Stimulated activated CD4-positive, alpha-beta T cell treated with anti-CD3 and anti-CD28 coated beads, Interleukin-1b, Interleukin-23, amount 100 ng/mL, for 1 hour (primary cell): ENCODE results near the gene TP53.
A peak's percentile ranks its signal among the peaks of the same experiment; 100 is the strongest.

Experiments
- DNase-seq, 2 donors: peaks; one replicate each; pipeline ENCODE4 v3.0.0-alpha.2; 2020; ENCODE audit warnings: low read depth in 2 of 2

The TP53 gene

GRCh38 chr17:7706631-7707354 lies 19.5 kb upstream of the TP53 start:
- no peak for DNase-seq

- no peak for DNase-seq
These were observed 18.3 kb upstream of the TP53 start for GRCh38 chr17:7705269-7706255.

DNA sequence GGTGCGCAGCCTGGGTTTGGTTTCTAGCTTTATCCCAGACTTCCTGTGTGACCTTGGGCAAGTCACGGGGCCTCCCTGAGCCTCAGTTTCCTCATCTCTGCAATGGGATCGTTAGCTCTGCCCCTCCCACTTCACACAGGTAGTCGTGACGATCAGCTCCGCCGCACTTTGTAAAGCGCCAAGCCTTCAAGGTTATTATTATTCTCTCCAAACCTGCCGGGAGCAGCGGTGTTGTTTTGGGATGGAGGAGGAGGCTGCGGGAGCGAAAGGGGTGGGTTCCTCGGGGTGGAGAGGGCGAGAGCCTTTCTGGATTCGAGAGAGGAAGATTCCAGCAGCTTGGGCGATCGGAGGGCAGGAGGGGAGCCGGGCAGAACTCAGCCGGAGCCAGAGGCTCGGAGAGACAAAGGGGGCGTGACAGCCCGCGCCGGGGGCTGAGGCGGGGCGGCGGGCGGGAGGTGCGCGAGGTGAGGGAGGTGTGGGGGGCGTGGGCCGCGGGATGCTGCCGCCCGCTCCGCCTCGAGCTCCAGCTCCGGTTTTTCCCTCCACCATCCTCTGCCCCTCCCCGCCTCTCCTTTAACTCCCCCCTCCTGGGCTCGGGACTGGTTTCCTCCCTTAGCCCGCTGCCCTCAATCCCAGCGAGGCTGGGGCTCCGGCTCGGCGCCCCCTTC lies 17.4 kb upstream of the TP53 start, which contains the start of gene EFNB3:
Gene EFNB3, plus strand, starts transcription at position 602 of the 668 bp plus-strand sequence. CDS start 397 bp downstream, outside the sequence.
- DNase-seq, result no peak

DNA sequence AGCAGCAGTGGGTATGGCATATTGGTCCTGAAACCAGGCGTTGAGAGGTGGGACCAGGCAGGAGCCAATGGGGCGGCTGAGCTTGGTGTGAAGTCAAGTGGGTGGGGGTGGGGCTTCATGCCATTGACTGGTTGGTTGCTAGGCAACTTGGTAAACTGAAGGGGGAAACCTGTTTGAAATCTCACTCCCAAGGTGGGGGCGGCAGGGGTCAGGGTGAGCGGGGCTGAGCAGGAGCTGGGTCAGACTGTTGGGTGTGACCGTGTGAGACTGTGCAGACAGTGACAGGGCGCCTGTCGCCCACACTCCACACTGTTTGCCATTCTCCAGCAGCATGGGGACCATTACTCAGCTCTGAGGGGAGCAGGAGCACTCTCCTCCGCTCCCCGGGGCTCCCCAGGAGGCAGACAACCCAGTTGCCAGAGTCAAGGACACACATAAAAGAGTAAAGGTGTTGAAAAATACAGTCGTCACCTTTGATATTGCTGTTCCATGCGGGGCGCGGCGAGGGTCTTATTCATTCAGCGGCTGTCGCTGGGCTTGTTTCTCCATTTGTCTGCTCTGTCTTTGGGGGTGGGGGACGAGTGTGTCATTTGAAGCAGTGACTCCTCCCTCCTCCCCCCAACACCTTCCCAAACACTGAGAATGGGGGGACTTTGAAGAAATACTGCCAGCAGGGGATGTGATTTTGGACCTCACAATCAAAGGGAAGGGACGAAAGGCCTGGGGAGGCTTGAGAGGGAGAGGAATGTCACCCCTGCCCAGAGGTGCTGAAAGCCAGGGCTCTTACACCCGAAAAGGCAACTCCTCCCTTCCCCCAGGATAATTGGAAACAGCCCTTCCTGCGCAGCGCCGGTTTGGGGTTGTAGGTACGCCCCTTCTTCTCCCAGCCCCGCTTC lies 16.5 kb upstream of the TP53 start:
- DNase-seq, result no peak

GRCh38 chr17:7702776-7703175 lies 15.5 kb upstream of the TP53 start:
- DNase-seq, result no peak

DNA sequence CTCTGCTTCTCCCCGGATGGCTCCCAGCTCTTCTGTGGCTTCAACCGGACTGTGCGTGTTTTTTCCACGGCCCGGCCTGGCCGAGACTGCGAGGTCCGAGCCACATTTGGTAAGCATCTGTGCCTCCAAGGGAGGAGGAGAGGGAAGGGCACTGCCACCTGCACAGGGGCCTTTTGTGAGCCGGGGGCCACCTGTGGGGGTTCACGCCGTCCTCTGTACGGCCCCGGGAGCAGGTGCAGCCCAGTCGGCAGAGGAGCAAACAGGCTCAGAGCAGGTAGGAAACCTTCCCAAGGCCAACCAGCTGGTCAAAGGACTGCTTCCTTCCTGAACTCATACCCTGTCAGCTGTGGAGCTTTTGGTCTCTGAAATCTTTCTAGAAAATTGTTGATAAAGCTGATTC lies 14.4 kb upstream of the TP53 start:
- no peak for DNase-seq

DNA sequence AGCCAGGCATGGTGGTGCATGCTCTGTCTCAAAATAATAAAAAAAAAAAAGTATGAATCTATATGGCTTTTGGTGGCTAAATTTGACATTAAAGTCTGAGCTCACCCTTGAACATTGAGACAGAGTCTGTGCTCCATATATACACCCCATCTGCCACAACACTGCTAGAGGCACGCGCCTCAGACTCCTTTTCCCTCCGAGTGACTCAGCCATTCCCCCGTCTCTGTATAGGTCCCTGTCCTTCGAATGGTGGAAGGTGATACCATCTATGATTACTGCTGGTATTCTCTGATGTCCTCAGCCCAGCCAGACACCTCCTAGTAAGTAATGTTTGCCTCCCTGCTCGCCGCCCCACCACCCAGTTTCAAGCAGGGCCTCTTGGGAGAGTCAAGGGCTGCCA lies 13.2 kb upstream of the TP53 start:
- DNase-seq, result no peak

DNA sequence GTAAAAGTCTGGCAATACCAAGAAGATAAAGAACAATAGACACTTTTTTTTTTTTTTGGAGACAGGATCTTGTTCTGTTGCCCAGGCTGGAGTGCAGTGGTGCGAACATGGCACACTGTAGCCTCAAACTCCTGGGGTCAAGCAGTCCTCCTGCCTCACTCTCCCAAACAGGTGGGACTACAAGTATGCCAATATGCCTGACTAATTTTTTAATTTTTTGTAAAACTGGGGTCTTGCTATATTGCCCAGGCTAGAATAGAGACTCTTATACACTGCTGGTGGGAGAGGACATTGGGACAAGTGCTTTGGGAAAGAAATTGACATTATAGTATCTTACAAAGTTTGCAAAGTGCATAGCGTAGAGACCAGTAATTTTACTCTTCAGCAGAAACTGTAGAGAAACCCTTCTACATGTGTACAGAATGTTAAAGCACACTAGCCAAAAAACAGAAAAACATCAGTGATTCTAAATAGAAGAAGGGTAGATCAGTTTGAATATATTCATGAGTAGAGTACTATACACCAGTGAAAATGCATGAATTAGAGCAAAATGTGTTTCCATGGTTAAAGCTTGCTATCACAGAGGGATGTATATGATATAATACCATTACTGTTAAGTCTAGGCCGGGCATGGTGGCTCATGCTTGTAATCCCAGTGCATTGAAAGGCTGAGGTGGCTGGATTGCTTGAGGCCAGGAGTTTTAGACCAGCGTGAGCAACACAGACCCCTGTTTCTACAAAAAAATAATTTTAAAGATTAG lies 10.7 kb upstream of the TP53 start:
- DNase-seq, result no peak

DNA sequence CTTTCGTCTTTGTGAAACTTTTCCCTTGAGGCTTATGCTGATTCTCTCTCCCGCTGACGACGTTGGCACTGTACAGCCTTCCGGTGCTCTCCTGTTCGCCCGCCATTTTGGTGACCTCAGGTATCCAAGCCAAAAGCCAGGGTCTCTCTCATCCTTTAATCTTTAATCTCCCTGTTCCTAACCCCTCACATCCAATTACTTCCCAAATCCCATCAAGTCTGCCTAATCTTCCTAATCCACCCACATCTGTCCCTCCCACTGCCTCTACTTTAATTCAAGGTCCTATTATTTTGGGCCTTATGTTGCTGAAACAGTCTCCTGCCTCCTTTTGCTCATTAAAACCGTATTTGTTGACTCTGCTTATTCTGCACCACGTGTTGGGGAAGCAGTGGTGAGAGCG lies 8.3 kb upstream of the TP53 start:
- no peak for DNase-seq

DNA sequence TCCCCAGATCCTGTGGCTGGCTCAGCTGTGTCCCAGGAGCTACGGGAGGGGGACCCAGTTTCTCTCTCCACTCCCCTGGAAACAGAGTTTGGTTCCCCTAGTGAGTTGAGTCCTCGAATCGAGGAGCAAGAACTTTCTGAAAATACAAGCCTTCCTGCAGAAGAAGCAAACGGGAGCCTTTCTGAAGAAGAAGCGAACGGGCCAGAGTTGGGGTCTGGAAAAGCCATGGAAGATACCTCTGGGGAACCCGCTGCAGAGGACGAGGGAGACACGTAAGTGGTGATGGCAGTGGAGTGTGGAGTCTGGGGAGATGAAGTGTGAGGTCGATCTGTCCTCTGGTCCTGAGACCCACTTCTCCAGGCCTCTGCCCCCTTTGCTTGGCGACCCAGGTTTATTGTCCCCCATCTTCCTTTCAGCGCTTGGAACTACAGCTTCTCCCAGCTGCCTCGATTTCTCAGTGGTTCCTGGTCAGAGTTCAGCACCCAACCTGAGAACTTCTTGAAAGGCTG lies 1.6 kb upstream of the TP53 start:
- DNase-seq, result no peak

DNA sequence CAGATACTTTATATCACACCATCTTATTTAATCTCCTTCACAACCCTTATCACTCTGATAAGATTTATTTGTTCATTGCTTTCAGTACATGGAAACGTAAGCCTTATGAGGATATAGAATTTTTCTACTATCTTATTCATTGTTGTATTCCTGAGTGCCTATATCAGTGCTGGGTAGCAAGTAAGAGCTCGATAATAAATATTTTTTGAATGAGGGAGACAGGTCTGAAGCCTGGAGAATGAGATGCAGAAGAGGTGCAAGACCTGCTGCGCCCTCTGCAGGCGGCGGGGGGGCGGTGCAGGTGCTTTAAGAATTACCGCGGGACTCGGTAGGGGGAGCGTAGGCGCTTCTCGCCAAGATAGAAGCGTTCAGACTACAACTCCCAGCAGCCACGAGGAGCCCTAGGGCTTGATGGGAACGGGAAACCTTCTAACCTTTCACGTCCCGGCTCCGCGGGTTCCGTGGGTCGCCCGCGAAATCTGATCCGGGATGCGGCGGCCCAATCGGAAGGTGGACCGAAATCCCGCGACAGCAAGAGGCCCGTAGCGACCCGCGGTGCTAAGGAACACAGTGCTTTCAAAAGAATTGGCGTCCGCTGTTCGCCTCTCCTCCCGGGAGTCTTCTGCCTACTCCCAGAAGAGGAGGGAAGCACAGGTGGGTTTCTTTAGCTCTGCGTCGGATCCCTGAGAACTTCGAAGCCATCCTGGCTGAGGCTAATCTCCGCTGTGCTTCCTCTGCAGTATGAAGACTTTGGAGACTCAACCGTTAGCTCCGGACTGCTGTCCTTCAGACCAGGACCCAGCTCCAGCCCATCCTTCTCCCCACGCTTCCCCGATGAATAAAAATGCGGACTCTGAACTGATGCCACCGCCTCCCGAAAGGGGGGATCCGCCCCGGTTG lies 868 bp upstream of the TP53 start, which contains the start of gene WRAP53:
Gene WRAP53, plus strand, starts transcription at position 570 of the 900 bp plus-strand sequence. Its CDS starts 172 bp downstream, at position 742.
- peak; percentile 91 to 95 for DNase-seq

GRCh38 chr17:7686222-7687071 lies 843 bp downstream of the TP53 start:
- peak; percentile 43 to 47 for DNase-seq

DNA sequence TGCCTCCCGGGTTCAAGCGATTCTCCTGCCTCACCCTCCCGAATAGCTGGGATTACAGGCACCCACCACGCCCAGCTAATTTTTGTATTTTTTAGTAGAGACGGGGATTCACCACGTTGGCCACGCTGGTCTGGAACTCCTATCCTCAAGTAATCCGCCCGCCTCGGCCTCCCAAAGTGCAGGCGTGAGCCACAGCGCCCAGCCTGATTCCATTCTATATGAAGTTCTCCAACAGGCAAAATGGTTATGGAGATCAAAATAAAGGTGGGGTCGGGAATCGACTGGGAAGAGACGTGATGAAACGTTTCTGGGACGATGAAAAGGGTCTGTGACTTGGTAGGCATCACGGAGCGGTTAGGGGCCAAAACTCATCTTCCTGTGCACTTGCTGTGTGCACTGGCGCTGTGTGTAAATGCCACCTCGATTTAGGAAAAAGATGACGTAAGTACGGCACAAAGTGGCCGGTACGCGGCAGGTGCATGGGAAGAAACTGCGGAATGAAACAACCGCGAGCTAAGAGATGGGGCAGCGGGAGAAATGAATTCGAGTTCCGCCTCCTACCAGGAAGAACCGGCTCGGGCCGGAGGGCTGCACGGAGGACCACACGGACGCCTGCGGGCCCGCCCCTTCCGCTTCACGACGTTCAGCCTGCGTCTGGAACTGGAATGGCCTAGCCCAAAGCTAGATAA lies 1.6 kb downstream of the TP53 start:
- peak; percentile 67 to 69 for DNase-seq

DNA sequence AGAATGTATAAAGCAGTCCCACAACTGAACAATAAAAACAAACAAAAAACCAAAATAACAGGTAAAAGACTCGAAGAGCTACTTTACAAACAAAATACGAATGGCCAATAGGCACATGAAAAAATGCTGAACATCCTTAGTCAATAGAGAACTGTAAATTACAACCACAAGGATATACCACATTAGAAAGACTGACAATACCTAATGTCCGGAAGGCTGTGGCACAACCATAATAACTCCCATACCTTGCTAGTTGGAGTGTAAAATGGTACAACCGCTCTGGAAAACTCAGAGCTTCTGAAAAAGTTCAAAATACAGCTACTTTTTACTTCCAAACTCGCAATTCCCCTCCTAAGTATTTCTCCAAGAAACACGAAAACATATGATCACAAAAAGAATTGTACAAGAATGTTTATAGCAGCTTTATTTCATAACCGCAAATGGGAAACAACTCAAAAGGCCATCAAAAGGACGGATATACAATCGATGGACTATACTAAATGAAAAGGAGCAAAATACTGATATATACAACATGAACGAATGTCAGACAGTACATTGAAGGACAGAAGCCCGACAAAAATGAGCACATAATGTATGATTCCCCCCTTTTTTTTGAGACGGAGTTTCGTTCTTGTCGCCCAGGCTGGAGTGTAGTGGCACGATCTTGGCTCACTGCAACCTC lies 2.3 kb downstream of the TP53 start:
- DNase-seq, result no peak

GRCh38 chr17:7677388-7678067 lies 9.8 kb downstream of the TP53 start:
- DNase-seq, result no peak

DNA sequence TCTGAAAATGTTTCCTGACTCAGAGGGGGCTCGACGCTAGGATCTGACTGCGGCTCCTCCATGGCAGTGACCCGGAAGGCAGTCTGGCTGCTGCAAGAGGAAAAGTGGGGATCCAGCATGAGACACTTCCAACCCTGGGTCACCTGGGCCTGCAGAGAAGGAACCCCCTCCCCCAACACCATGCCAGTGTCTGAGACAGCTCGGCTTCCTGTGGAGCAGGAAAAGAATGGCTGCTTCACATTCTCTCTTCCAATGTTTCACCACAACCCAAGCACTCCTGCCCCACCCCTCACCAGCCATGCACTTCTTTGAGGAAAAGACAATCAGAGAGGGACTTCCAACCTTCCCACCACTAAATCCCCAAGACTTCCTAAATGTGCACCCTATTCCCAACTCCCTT lies 10.8 kb downstream of the TP53 start:
- no peak for DNase-seq
